Activated CD4-positive, CD25-positive, alpha-beta regulatory T cell treated with anti-CD3 and anti-CD28 coated beads, Interleukin-2, amount 50 U/mL, for 72 hours (primary cell): ENCODE results near the gene S100A6.

ENCODE experiments used
- DNase-seq: peaks from one replicate; pipeline ENCODE4 v3.0.0; 2021

The S100A6 gene

GRCh38 chr1:153493343-153493960, 42.3 kb downstream of the S100A6 start:
- no peak for DNase-seq

GRCh38 chr1:153490272-153491051, 45.3 kb downstream of the S100A6 start:
- no peak for DNase-seq

GRCh38 chr1:153488731-153489130, 47.1 kb downstream of the S100A6 start:
- no peak for DNase-seq

GRCh38 chr1:153487707-153488106, 48.1 kb downstream of the S100A6 start:
- DNase-seq = no peak

GRCh38 chr1:153485863-153486262, 49.9 kb downstream of the S100A6 start:
- DNase-seq = no peak
